ENCODE results near the gene HSD17B4. TPM values are rescaled to one million over a fixed set of nuclear protein-coding genes. Genes with fewer than 3 reads are reported as not detected.
"Not testable (repeated sequence)": the region's sequence is repeated elsewhere in the genome, so short reads cannot be mapped to it uniquely, and the experiment has no call there.

HSD17B4 gene
- total RNA-seq, 1 experiment from 2014 or later: 107 TPM

GRCh38 chr5:119512277-119512676 is 60.0 kb downstream of the HSD17B4 start:
- ATAC-seq: no peak
- Histone ChIP-seq H3K4me3 (ENCODE audit: low read depth in 2 of 2, low read length in 2 of 2) (no peak overlapping the region), H3K4me1 (ENCODE audit: control insufficient read depth, insufficient read depth, low read length) (no peaks in the 10 kb centered on the region), H3K27me3 (ENCODE audit: control insufficient read depth, insufficient read depth, low read length) (no peaks in the 10 kb centered on the region), H3K9me3 (ENCODE audit: control insufficient read depth, insufficient read depth, low read depth, low read length) (no peaks in the 10 kb centered on the region), H3K36me3 (ENCODE audit: control insufficient read depth, insufficient read depth, low read length) (no peaks in the 10 kb centered on the region), H3K27ac (ENCODE audit: low read length) (no peak overlapping the region)
- no peak for DNase-seq (ENCODE audit: low read depth, low spot score)
- intact Hi-C loops (cut with micrococcal nuclease; ENCODE audit: unreplicated experiment): no loop called here
- TF ChIP-seq REST (IDR thresholded peaks at IDR 0.05; ENCODE audit: insufficient read depth in 1 of 2, low read depth in 2 of 2, low read length in 1 of 2) (no peak), SIN3A (IDR thresholded peaks at IDR 0.05; ENCODE audit: borderline replicate concordance, insufficient read depth, low read depth, low read length) (no peak), POLR2AphosphoS5 (IDR thresholded peaks at IDR 0.05; ENCODE audit: low read depth, low read length) (no peak), TCF7L2 (IDR thresholded peaks at IDR 0.05; ENCODE audit: low read depth, low read length) (no peak)
- TF ChIP-seq, protein P1, sequence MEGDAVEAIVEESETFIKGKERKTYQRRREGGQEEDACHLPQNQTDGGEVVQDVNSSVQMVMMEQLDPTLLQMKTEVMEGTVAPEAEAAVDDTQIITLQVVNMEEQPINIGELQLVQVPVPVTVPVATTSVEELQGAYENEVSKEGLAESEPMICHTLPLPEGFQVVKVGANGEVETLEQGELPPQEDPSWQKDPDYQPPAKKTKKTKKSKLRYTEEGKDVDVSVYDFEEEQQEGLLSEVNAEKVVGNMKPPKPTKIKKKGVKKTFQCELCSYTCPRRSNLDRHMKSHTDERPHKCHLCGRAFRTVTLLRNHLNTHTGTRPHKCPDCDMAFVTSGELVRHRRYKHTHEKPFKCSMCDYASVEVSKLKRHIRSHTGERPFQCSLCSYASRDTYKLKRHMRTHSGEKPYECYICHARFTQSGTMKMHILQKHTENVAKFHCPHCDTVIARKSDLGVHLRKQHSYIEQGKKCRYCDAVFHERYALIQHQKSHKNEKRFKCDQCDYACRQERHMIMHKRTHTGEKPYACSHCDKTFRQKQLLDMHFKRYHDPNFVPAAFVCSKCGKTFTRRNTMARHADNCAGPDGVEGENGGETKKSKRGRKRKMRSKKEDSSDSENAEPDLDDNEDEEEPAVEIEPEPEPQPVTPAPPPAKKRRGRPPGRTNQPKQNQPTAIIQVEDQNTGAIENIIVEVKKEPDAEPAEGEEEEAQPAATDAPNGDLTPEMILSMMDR (IDR thresholded peaks at IDR 0.05): no peak
- no TSS peak for BruUV-seq (replicated peaks)
- ChIA-PET POLR2A (no interaction called here), CTCF (no interaction called here)
- in situ Hi-C loops (cut with HindIII; ENCODE audit: low pct_unique_long_range_greater_than_20kb, low sequenced_read_pairs): no loop called here

DNA sequence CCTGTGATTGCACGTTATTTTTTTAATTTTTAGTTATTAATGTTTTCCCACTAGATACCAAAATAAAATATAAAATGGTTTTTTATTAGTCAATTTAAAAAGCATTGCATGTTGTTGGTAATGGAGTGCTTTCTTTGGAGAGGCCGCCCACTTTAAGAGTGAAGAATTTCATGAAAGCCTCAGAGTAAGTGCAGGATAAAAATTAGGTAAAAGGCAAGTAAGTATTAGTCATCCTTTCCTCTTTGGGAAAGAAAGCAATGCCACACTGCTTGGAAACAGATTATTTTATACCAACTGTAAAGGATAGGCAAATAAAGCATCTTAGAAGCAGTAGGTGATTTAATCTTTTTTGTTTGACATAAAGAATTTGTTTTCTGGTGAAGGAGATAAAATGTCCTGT is 62.9 kb downstream of the HSD17B4 start:
- BruUV-seq (replicated peaks): no TSS peak
- in situ Hi-C loops (cut with HindIII; ENCODE audit: low pct_unique_long_range_greater_than_20kb, low sequenced_read_pairs): no loop called here
- ATAC-seq (no peak), DNase-seq (ENCODE audit: low read depth, low spot score) (no peak)
- Histone ChIP-seq H3K36me3 (ENCODE audit: control insufficient read depth, insufficient read depth, low read length) (no peaks in the 10 kb centered on the region), H3K4me1 (ENCODE audit: control insufficient read depth, insufficient read depth, low read length) (no peaks in the 10 kb centered on the region), H3K9me3 (ENCODE audit: control insufficient read depth, insufficient read depth, low read depth, low read length) (no peaks in the 10 kb centered on the region), H3K4me3 (ENCODE audit: low read depth in 2 of 2, low read length in 2 of 2) (no peak overlapping the region), H3K27me3 (ENCODE audit: control insufficient read depth, insufficient read depth, low read length) (no peaks in the 10 kb centered on the region), H3K27ac (ENCODE audit: low read length) (no peak overlapping the region)
- CTCF ChIA-PET: no interaction called here
- POLR2A ChIA-PET: no interaction called here
- TF ChIP-seq POLR2AphosphoS5 (IDR thresholded peaks at IDR 0.05; ENCODE audit: low read depth, low read length): no peak
- no peak for TF ChIP-seq TCF7L2 (IDR thresholded peaks at IDR 0.05; ENCODE audit: low read depth, low read length)
- TF ChIP-seq, protein P1 (IDR thresholded peaks at IDR 0.05): no peak
- no peak for TF ChIP-seq REST (IDR thresholded peaks at IDR 0.05; ENCODE audit: insufficient read depth in 1 of 2, low read depth in 2 of 2, low read length in 1 of 2)
- no peak for TF ChIP-seq SIN3A (IDR thresholded peaks at IDR 0.05; ENCODE audit: borderline replicate concordance, insufficient read depth, low read depth, low read length)
- intact Hi-C loops (cut with micrococcal nuclease; ENCODE audit: unreplicated experiment): no loop called here

GRCh38 chr5:119517115-119517514 is 64.8 kb downstream of the HSD17B4 start:
- DNase-seq (ENCODE audit: low read depth, low spot score); POLR2A ChIA-PET; intact Hi-C loops (cut with micrococcal nuclease; ENCODE audit: unreplicated experiment); H3K27ac ChIP-seq (ENCODE audit: low read length); H3K27me3 ChIP-seq (ENCODE audit: control insufficient read depth, insufficient read depth, low read length); ATAC-seq; H3K4me3 ChIP-seq (ENCODE audit: low read depth in 2 of 2, low read length in 2 of 2); H3K4me1 ChIP-seq (ENCODE audit: control insufficient read depth, insufficient read depth, low read length); in situ Hi-C loops (cut with HindIII; ENCODE audit: low pct_unique_long_range_greater_than_20kb, low sequenced_read_pairs); H3K36me3 ChIP-seq (ENCODE audit: control insufficient read depth, insufficient read depth, low read length); H3K9me3 ChIP-seq (ENCODE audit: control insufficient read depth, insufficient read depth, low read depth, low read length); BruUV-seq (replicated peaks); CTCF ChIA-PET: not testable (repeated sequence)
